Measurements from ENCODE around the gene ANP32A.

Gene ANP32A

GRCh38 chr15:68743256-68743655 is 77.4 kb downstream of the ANP32A start:
- no peak for DNase-seq (ENCODE audit: low spot score)

GRCh38 chr15:68739390-68740080 is 81.2 kb downstream of the ANP32A start:
- DNase-seq (ENCODE audit: low spot score), result no peak

GRCh38 chr15:68735610-68736009 is 85.1 kb downstream of the ANP32A start:
- no peak for DNase-seq (ENCODE audit: low spot score)

- DNase-seq (ENCODE audit: low spot score), result no peak
Measured at GRCh38 chr15:68734881-68735280, 85.8 kb downstream of the ANP32A start.

GRCh38 chr15:68734352-68734751 is 86.3 kb downstream of the ANP32A start:
- DNase-seq (ENCODE audit: low spot score), result no peak

- no peak for DNase-seq (ENCODE audit: low spot score)
Measured at GRCh38 chr15:68733666-68734065, 87.0 kb downstream of the ANP32A start.

GRCh38 chr15:68732451-68732850 is 88.2 kb downstream of the ANP32A start:
- no peak for DNase-seq (ENCODE audit: low spot score)

- no peak for DNase-seq (ENCODE audit: low spot score)
Measured at GRCh38 chr15:68730976-68731897, 89.5 kb downstream of the ANP32A start.

GRCh38 chr15:68730471-68730919 is 90.2 kb downstream of the ANP32A start:
- no peak for DNase-seq (ENCODE audit: low spot score)

- DNase-seq (ENCODE audit: low spot score), result no peak
Measured at GRCh38 chr15:68729789-68730411, 90.8 kb downstream of the ANP32A start.
